GM13977 (cell line): ENCODE measurements around the gene CCDC90B.

Experiments
- DNase-seq: peaks from one replicate; pipeline ENCODE4 v3.0.0; 2012; ENCODE audit warnings: low spot score
- CTCF ChIP-seq: IDR thresholded peaks from 2 replicates; pipeline ENCODE4 v1.5.1; 2012; ENCODE audit warnings: mild to moderate bottlenecking, control low read depth; ENCODE audit not compliant: insufficient read depth; ENCODE audit errors: extremely low read depth, missing control alignments
- in situ Hi-C: fragments of 300-500 bp; cut with MboI; formaldehyde crosslinking; loops from one replicate; pipeline ENCODE4 v1.12.0; 2022; ENCODE audit warnings: low sequenced_read_pairs, low pct_unique_long_range_greater_than_20kb, mixed read lengths, inconsistent platforms; ENCODE audit not compliant: unreplicated experiment

CCDC90B gene

GRCh38 chr11:83285771-83286528 is at the start of gene CCDC90B:
Gene CCDC90B (minus strand): TSS chr11:83286367. CDS start chr11:83285972, 395 bp downstream.
- peak; percentile 47 for TF ChIP-seq CTCF
- in situ Hi-C loops: loop anchor here (25.0 kb wide), 1 partner anchor 426 kb away; no protein-coding TSS in a partner anchor
- DNase-seq: peak; percentile 86

- DNase-seq: no peak
- in situ Hi-C loops: no loop called here
- no peak for TF ChIP-seq CTCF
Observed at GRCh38 chr11:83335446-83336070, 49.4 kb upstream of the CCDC90B start.

- in situ Hi-C loops: no loop called here
- DNase-seq: no peak
- TF ChIP-seq CTCF: no peak
Observed at GRCh38 chr11:83330303-83330702, 44.1 kb upstream of the CCDC90B start.

GRCh38 chr11:83326326-83326725 is 40.2 kb upstream of the CCDC90B start:
- in situ Hi-C loops: no loop called here
- TF ChIP-seq CTCF: no peak
- DNase-seq: no peak

- no peak for TF ChIP-seq CTCF
- DNase-seq: no peak
- in situ Hi-C loops: no loop called here
Observed at GRCh38 chr11:83319346-83319745, 33.2 kb upstream of the CCDC90B start.

- DNase-seq: no peak
- TF ChIP-seq CTCF: no peak
- in situ Hi-C loops: no loop called here
Observed at GRCh38 chr11:83318931-83319330, 32.8 kb upstream of the CCDC90B start.
